ENCODE results near the gene PDE6H.
A peak's percentile ranks its signal among the peaks of the same experiment; 100 is the strongest.

Gene PDE6H

DNA sequence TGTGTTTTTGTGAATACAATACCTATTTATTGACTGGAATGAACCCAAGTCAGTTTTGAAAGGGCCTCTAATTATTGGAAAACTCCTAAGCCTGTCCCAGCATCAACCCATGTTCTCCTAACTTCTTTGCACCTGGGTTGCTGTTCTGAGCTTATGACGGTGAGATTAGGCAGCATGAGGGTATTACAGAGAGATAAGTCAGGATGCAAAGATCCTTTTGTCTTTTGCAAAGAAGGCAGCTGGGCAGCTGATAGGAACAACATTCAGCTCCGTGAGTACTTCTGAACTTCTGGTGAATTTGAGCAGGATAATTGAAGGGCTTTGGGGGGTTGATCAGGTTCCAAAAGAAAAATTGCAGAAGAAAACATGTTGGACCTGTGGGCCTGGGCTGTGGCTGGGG, at the start of gene PDE6H:
Gene PDE6H (plus strand): TSS at position 227 of the 400 bp plus-strand sequence. CDS start 4,971 bp downstream, outside the sequence.
- no peak for ATAC-seq
- no peak for DNase-seq
- Mint-ChIP-seq H3K27ac (peak within 1 kb of the TSS in 1 of 2 donors; percentile 68), H3K4me3 (no peak within 1 kb of the TSS), H3K27me3 (no peaks in the 10 kb centered on the region), H3K4me1 (peaks cover 59% of the 10 kb centered on the region), H3K9me3 (peaks cover 0 to 4% of the 10 kb centered on the region in 2 donors)

DNA sequence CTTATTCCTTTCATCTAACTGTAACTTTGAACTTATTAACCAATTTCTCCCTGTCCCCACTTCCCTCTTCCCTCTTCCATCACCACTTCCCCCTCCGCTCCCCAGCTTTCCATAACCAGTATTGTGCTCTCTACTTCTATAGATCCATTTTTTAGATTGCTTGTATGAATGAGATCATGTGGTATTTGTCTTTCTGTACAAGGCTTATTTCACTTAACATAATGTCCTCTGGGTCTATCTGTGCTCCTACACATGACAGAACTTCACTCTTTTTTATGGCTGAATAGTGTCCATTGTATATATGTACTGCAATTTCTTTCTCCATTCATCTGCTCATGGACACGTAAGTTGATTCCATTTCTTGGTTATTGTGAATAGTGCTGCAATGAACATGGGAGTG, 48.9 kb upstream of the PDE6H start:
- ATAC-seq (no peak), DNase-seq (no peak)
- Mint-ChIP-seq H3K9me3 (no peaks in the 10 kb centered on the region), H3K4me3 (no peak overlapping the region), H3K4me1 (peaks cover 20% of the 10 kb centered on the region), H3K27ac (no peak overlapping the region), H3K27me3 (no peaks in the 10 kb centered on the region)

DNA sequence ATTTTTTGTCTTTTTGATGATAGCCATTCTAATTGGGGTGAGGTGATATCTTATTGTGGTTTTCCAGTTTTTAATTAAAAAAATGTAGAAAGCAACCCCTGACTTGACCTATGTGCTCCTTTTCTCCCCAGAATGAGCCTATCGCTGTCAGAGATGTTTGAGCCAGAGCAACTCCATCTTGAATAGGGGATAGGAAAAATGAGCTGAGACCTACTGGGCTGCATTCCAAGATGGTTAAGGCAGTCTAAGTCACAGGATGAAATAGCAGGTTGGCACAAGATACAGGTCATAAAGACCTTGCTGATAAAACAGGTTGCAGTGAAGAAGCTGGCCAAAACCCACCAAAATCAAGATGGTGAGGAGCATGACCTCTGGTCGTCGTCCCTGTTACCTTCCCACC, 48.3 kb upstream of the PDE6H start:
- Mint-ChIP-seq H3K9me3 (no peaks in the 10 kb centered on the region), H3K4me3 (no peak overlapping the region), H3K27ac (no peak overlapping the region), H3K27me3 (no peaks in the 10 kb centered on the region), H3K4me1 (peaks cover 20% of the 10 kb centered on the region)
- DNase-seq (no peak), ATAC-seq (no peak)

DNA sequence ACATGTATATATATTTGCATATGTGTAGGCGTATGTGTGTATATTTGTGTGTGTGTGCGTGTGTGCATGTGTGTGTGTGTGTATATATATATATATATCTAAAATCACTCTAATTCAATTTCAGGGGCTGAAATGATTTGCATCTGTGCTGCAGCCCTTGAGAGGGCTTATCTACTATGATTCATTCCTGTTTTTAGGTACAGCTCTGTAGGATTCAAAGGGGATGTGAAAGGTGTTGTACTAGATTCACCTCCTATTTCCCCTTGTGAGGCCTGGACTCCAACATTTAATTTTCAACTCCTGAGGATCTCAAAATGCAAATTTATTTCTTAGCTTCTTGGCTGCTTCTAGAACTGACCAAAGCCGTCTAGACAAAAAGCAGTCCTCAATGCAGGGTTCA, 45.6 kb upstream of the PDE6H start:
- H3K27me3 Mint-ChIP-seq, result no peaks in the 10 kb centered on the region
- H3K27ac Mint-ChIP-seq, result no peak overlapping the region
- ATAC-seq (no peak), DNase-seq (no peak)
- H3K4me3 Mint-ChIP-seq, result no peak overlapping the region
- H3K9me3 Mint-ChIP-seq, result no peaks in the 10 kb centered on the region
- no peaks in the 10 kb centered on the region for H3K4me1 Mint-ChIP-seq

DNA sequence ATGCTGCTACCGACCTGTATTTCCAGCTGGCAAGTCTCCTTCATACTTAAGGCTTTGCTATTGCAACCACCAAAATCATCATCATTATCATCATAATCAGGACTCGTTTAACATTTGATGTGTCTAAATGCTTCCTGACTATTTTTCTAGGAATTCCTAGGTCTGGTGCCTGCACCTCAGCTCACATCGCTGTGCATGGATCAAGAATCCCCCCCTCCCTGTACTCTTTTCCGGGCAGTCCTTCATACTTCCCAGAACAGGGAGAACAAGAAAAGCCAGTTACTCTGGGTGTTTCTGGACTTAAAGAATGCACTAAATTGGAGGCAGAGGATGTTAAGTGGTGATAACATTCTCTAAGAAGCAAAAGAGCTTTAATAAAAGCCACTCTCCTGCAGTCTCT, 43.9 kb upstream of the PDE6H start:
- no peak for ATAC-seq
- H3K27me3 Mint-ChIP-seq, result no peaks in the 10 kb centered on the region
- H3K4me1 Mint-ChIP-seq, result peaks cover 11% of the 10 kb centered on the region
- no peaks in the 10 kb centered on the region for H3K9me3 Mint-ChIP-seq
- no peak overlapping the region for H3K4me3 Mint-ChIP-seq
- peak overlapping the region; percentile 46 to 50 for H3K27ac Mint-ChIP-seq
- DNase-seq, result no peak

DNA sequence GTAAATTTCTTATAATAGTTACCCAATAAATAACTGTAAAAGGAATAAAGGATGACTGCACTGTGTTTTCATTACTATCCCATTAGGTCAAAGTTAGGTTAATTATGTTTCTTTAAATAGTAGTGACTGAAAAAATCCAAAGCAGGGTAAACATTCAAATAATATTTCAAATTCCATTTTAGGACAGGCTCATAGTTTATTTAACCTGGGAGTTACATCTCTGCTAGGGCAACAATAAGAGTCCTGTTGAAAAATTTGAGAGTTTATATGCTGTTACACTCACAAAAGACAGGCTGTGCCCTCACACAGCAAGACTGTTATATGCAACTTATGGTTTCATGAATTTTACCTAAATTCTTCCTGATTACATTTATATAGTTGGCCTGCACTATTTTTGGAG, 42.5 kb upstream of the PDE6H start:
- H3K27ac Mint-ChIP-seq, result no peak overlapping the region
- H3K27me3 Mint-ChIP-seq, result no peaks in the 10 kb centered on the region
- H3K4me1 Mint-ChIP-seq, result peaks cover 13% of the 10 kb centered on the region
- no peak overlapping the region for H3K4me3 Mint-ChIP-seq
- DNase-seq (no peak), ATAC-seq (no peak)
- no peaks in the 10 kb centered on the region for H3K9me3 Mint-ChIP-seq

DNA sequence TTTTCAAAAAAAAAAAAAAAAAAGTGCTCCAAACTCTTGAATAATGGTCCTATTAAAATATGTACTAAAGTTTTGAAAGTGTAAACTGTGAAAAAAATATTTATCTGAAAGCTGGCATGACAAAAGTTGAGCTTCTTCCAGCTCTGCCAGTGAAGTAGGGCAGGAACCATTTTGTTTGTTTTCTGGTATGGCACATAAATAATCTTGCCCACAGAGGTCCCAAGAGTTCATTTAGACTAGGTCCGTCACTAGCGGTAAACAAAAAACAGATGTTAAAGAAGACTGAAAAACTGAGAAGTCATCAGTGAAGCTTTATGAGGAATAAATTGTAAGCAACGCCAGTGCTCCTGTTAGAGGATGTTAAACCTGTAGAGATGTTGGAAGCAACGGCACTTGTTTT, 41.5 kb upstream of the PDE6H start:
- Mint-ChIP-seq H3K4me1 (peaks cover 13% of the 10 kb centered on the region), H3K27ac (no peak overlapping the region), H3K9me3 (no peaks in the 10 kb centered on the region), H3K27me3 (no peaks in the 10 kb centered on the region), H3K4me3 (no peak overlapping the region)
- ATAC-seq (no peak), DNase-seq (no peak)

DNA sequence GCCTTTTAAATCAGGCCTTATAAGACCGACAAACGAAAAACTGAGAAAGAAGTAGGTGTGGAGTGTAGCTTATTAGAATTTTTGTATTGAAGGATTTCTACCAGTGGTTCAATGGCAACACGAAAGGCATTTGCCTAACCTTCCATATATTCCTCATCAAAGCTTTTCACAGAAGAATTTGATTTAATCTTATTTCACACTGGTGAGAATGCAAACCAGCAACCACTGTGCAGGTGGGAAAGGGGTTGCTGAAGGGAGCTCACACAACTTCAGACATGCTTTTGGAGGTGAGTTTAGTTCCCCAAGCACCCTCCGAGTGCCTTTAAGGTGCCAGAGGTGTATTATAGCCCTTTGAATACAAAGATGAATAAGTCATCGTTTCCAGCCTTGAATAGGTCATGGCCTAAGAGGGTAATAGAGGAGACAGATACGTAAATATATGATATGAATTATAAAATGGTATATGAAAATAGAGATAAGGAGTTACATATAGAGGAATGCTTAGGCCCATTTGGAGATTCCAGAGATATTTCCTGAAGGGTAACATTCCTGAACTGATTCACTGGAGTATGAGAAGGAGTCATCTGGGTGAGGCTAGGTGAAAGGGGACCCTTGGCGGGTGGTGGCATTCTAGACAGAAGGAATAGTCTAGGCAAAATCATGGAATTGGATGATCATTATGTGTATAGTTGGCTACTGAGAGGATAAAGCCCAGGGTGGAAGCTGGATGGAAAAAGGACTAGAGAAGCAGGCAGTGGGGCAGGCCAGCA, 40.9 kb upstream of the PDE6H start:
- Mint-ChIP-seq H3K9me3 (no peaks in the 10 kb centered on the region), H3K4me3 (no peak overlapping the region), H3K4me1 (peaks cover 17% of the 10 kb centered on the region), H3K27me3 (no peaks in the 10 kb centered on the region), H3K27ac (peak overlapping the region in 1 of 2 donors; percentile 23)
- no peak for ATAC-seq
- DNase-seq, result no peak

DNA sequence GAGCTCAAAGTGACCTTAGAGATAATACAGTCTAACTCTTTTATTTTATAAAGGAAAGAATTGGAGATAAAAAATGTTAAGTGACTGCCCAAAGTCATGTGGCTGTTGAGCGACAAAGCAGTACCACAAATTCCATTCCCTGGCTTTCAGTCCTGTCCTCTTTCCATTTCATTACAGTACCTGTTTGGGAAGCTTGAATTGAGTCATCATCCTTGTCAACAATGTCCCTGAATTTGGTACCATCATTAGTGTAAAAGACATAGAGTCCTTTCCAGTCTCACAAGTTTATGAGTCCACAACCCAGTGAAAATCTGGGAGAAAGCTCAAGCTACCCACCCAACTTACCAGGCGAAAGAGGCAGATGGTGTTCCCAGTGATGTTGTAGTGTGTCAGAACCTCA, 38.3 kb upstream of the PDE6H start:
- DNase-seq (no peak), ATAC-seq (no peak)
- H3K4me3 Mint-ChIP-seq, result no peak overlapping the region
- H3K9me3 Mint-ChIP-seq, result no peaks in the 10 kb centered on the region
- H3K4me1 Mint-ChIP-seq, result peaks cover 34% of the 10 kb centered on the region
- no peak overlapping the region for H3K27ac Mint-ChIP-seq
- H3K27me3 Mint-ChIP-seq, result no peaks in the 10 kb centered on the region

DNA sequence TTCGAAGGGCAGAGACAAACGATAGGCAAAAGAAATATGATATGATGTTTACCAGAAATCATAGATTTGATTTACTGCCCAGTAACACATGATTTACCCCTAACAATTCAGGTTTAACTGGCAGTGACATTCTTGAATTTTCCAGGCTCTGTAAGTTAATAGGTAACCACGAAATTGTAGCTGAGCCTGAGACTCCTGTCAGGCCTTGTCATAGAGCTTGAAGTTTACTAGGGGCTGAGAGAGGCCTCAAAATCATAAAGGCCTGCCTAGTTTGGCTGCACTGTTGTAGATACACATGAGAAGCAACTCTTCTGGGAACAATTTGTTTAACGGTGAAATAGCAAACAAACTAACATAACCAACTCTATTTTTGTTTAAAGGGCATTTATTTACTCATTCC, 37.8 kb upstream of the PDE6H start:
- no peak overlapping the region for H3K4me3 Mint-ChIP-seq
- DNase-seq (no peak), ATAC-seq (no peak)
- H3K4me1 Mint-ChIP-seq, result peaks cover 39% of the 10 kb centered on the region
- H3K9me3 Mint-ChIP-seq, result no peaks in the 10 kb centered on the region
- H3K27me3 Mint-ChIP-seq, result no peaks in the 10 kb centered on the region
- peak overlapping the region in 1 of 2 donors; percentile 35 for H3K27ac Mint-ChIP-seq

DNA sequence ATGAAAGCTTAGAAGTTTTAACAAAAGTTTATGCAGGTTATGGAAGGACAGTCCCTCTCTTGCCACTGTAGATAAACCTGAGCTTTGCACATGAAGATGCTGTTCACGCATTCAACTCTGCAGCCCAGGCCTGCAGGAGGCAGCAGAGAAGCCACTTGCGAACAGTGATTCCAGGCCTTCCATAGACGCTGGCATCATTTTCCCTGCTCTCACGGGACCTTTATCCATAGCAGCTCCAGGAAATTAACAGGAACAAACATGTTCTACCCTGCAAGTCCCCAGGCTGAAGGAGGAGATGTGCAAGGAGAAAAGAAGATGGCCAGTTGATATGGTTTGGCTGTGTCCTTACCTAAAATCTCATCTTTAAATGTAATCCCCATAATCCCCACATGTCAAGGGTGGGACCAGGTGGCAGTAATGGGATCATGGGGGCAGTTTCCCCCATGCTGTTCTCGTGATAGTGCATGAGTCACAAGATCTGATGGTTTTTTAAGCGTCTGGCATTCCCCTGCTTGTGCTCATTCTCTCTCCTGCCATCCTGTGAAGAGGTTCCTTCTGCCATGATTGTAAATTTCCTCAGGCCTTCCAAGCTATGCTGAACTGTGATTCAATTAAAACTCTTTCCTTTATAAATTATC, 36.5 kb upstream of the PDE6H start:
- H3K4me1 Mint-ChIP-seq, result peaks cover 47% of the 10 kb centered on the region
- H3K27ac Mint-ChIP-seq, result peak overlapping the region in 1 of 2 donors; percentile 43
- no peaks in the 10 kb centered on the region for H3K27me3 Mint-ChIP-seq
- no peak for DNase-seq
- ATAC-seq, result no peak
- H3K4me3 Mint-ChIP-seq, result no peak overlapping the region
- H3K9me3 Mint-ChIP-seq, result no peaks in the 10 kb centered on the region

DNA sequence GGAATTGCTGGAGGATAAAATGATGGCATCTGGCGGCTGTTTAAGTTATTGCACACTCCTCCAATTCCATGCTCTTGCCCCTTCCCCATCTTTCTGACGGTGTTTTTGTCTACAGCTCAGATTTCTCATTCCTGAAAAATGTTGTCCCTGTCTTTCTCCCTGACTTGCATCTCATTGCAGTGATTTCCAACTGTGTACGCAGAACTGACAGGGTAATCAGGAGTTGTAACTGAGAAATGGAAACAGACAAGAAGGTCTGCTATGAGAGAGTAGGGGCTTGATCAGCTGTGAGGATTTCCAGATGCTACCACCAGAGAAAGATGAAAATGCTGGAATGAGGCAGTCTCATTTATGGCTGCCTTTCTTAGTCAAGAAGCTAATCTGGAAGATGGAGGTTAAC, 35.8 kb upstream of the PDE6H start:
- no peak overlapping the region for H3K4me3 Mint-ChIP-seq
- H3K9me3 Mint-ChIP-seq, result no peaks in the 10 kb centered on the region
- H3K27ac Mint-ChIP-seq, result no peak overlapping the region
- no peak for DNase-seq
- peaks cover 47% of the 10 kb centered on the region for H3K4me1 Mint-ChIP-seq
- H3K27me3 Mint-ChIP-seq, result no peaks in the 10 kb centered on the region
- ATAC-seq, result no peak

DNA sequence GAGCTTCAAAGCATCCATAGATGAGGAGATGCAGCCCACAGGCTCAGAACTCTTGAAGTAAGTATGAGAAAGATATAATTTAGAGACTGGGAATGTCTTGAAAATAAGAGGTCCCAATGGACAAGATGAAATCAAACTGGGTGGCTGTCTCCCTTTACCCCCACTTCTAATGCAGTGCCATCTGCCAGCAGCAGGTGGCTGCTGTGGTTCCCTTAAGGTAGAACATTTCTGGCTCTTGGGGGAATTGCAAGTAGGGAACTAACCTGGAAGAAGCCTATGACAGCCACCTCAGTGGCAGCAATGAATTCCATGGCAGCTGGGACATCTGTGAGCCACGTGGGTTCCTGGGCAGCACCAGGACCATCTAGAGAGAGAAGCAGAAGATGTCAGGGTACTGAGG, 35.2 kb upstream of the PDE6H start:
- ATAC-seq (peak; percentile 41), DNase-seq (no peak)
- peak overlapping the region; percentile 5 to 77 for H3K27ac Mint-ChIP-seq
- peaks cover 47% of the 10 kb centered on the region for H3K4me1 Mint-ChIP-seq
- H3K27me3 Mint-ChIP-seq, result no peaks in the 10 kb centered on the region
- no peaks in the 10 kb centered on the region for H3K9me3 Mint-ChIP-seq
- no peak overlapping the region for H3K4me3 Mint-ChIP-seq

DNA sequence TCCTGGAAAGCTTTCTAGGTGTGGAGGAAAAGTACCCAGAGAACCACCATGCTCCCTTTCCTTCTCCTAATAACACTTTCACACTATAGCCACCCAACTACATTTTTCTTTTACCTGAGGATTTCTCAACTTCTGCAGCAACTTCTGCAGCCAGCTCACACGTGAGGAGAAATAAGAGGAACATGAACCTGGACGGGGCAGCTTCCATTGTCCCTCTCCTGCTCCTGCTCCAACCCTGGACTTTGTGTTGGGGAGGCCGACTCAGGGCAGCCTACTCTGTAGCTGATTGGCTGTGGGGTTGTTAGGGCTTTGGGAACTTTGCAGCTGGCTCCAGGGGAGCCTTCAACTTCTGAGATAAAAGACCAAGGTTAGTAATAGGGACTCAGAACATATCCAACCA, 34.5 kb upstream of the PDE6H start, which contains the start of gene ERP27:
Gene ERP27 (minus strand): TSS at position 237 of the 400 bp plus-strand sequence. CDS start 29 bp downstream, at position 208.
- Mint-ChIP-seq H3K27me3 (no peaks in the 10 kb centered on the region), H3K9me3 (no peaks in the 10 kb centered on the region), H3K4me1 (peaks cover 42% of the 10 kb centered on the region), H3K27ac (peak within 1 kb of the TSS; percentile 5 to 77), H3K4me3 (no peak within 1 kb of the TSS)
- DNase-seq (no peak), ATAC-seq (no peak)

DNA sequence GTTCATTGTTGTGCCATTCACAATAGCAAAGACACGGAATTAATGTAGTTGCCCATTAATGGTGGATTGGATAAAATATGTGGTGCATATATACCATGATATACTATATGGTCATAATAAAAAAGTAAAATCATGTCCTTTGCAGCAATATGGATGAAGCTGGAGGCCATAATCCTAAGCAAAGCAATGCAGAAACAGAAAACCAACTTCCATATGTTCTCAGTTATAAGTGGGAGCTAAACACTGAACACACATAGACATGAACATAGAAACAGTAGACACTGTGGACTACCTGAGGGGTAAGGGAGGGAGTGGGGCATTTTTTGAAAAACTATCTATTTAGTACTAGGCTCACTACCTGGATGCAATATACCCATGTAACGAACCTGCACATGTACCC, 31.5 kb upstream of the PDE6H start:
- peaks cover 51% of the 10 kb centered on the region for H3K4me1 Mint-ChIP-seq
- DNase-seq (no peak), ATAC-seq (no peak)
- H3K27me3 Mint-ChIP-seq, result no peaks in the 10 kb centered on the region
- no peak overlapping the region for H3K4me3 Mint-ChIP-seq
- no peak overlapping the region for H3K27ac Mint-ChIP-seq
- no peaks in the 10 kb centered on the region for H3K9me3 Mint-ChIP-seq

DNA sequence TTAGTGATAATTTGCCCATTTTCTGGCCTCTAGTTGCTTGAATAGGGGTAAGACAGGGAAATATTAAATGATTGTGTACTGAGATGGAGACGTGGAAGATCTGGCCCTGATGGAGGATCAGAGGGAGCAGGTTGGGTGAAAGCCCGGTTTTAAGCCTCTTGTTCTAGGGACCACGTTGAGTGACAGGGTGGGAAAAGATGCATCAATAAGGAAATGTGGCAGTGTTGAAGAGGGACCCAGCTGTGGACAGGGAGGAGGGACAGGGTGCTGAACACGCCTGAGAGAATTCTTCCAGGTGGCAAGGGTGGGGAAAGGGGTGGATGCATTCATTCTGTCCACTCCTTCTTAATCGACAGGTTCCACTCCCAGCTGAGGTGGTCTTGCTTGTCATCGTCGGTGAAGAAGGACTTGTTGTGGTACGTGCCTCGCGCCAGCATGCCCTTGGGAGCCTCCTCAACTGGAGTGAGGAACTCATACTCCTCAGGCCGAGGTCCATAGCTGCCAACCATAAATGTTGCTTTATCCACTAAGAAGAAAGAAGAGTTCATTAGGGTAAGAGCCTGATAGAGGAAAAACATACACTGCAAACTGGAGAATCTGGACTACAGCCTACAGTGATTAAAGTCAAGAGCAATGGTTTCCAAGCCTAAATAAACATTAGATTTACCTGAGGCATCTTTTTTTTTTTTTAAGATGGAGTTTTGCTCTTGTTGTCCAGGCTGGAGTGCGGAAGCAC, 30.5 kb upstream of the PDE6H start:
- Mint-ChIP-seq H3K4me3 (no peak overlapping the region), H3K27me3 (no peaks in the 10 kb centered on the region), H3K9me3 (no peaks in the 10 kb centered on the region), H3K4me1 (peaks cover 53% of the 10 kb centered on the region), H3K27ac (no peak overlapping the region)
- no peak for DNase-seq
- ATAC-seq, result no peak
